SK-N-DZ (cell line): ENCODE data around the gene PLA2G4F.
A peak's percentile ranks its signal among the peaks of the same experiment; 100 is the strongest.

Experiments used
- DNase-seq: peaks from one replicate; pipeline ENCODE4 v3.0.0-alpha.2; 2015; ENCODE audit warnings: low spot score

PLA2G4F gene

GRCh38 chr15:42133886-42134502 is 22.4 kb downstream of the PLA2G4F start:
- peak; percentile 52 for DNase-seq

DNA sequence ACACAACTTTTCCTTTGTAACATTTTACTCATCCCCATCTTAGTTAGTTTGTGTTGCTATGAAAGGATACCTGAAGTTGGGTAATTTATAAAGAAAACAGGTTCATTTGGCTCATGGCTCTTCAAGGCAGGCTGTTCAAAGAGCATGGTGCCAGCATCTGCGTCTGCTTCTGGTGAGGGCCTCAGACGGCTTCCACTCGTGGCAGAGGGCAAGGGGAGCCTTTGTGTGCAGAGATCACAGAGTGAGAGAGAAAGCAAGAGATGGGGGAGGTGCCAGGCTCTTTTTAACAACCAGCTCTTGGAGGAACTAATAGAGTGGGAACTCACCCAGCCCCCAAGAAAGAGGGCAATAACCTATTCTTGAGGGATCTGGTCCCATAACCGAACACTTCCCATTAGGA is 23.1 kb downstream of the PLA2G4F start:
- DNase-seq = no peak

GRCh38 chr15:42131826-42132806 is 24.3 kb downstream of the PLA2G4F start:
- DNase-seq = no peak

DNA sequence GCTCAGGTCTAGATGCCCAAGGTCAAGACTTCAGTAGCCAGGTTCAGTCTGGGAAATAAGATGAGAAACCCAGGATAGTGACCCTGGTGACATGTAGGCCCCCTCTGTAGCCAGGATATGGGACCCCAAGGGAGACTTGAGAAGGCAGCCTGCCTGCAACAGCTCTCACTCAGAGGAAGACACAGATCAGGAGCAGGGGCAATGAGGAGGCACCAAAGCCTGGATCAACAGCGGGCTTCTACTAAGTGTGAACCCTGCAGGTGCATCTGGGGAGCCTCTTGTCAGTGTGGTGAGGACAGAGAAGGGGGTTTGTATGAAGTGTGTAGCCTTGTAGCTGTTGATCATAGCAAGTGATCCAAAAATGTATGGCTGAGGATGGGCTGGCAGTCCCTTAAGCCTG is 25.4 kb downstream of the PLA2G4F start:
- no peak for DNase-seq

DNA sequence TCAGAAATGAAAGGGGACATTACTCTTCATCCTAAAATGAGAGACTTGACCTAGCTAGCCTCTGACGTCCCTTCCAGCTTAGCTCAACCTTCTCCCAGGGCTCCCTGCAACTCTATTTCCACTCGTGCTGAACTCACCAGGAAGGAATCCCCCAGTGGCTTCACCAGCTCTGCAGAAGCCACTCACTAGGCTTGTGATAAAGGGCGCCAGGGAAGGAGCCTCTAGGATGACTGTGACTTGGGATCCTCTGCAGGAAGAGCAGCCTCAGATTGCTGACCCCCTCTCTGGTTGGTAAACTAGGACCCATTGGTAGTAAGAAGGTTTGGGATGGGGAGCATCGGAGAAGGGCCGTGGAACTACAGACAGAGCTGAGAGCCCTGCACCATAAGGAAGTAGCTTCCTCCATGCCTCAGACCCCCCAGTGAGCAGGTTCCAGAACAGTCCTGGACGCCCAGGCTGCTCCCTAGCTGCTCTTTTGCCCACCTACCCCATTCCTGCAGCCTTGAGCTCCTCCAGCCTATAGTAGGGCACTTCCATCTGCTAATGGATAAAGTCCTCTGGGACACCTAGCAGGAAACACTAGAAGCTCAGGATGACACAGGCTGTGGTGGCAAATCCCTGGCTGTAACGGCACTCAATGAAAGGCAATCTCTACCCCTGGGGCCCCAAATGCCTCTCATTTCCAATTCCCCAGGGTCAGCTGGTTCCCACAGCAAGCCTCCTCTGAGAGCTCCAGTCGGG is 26.0 kb downstream of the PLA2G4F start:
- no peak for DNase-seq

GRCh38 chr15:42129364-42129763 is 27.1 kb downstream of the PLA2G4F start:
- no peak for DNase-seq

DNA sequence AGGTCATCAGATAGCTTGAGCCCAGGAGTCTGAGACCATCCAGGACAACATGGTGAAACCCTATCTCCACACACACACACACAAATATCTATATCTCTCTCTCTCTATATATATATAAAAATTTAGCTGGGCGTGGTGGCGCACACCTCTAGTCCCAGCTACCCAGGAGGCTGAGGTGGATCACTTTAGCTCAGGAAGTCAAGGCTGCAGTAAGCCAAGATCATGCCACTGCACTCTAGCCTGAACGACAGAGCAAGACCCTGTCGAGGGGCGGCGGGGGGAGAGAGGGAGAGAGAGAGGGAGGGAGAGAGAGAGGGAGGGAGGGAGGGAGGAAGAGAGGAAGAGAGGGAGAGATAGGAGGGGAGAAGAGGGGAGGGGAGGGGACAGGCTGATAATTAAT is 28.0 kb downstream of the PLA2G4F start:
- DNase-seq = no peak

DNA sequence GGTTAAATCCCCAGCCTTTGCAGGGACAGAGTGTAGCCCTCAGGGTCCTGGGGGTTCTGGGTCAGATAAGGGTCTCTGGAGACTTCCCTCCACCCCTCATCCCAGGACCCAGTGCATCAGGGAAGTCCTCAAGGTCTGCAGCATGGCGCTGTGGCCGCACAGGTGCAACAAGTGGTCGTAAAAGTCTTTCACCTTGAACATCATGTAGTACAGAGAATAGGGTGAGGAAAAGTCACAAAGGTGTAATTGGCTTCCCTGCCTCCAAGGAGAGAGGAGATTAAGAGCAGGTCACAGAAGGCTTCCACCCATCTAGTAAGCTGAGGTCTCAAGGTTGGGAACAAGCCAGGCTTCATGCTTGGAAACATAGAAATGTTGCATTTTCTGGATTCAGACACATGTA is 32.9 kb downstream of the PLA2G4F start:
- no peak for DNase-seq

- no peak for DNase-seq
These were observed 34.8 kb downstream of the PLA2G4F start for GRCh38 chr15:42121682-42122081.

- no peak for DNase-seq
These were observed 35.4 kb downstream of the PLA2G4F start for GRCh38 chr15:42121021-42121420.

DNA sequence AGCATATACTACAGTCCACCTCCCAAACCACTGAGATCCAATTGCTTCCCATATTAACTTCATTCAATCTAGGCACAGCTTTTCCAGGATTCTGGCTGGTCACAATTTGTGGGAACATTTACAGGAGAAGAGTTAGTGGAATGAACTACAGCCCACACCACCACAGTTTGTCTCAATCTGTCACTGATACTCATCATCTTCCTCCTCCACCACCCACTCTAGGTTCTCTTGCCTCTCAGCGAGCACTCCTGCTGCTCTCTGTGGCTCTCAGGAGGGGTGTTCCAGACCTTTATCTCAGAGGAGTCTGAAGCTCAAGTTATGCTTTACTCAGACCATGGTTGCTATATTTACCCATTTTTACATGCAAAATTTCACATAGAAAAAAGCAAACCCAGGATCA is 36.2 kb downstream of the PLA2G4F start:
- DNase-seq = no peak

- DNase-seq = peak; percentile 29
These were observed 37.0 kb downstream of the PLA2G4F start for GRCh38 chr15:42119446-42119760.

- DNase-seq = no peak
These were observed 37.6 kb downstream of the PLA2G4F start for GRCh38 chr15:42118650-42119445.

GRCh38 chr15:42111924-42112323 is 44.5 kb downstream of the PLA2G4F start:
- no peak for DNase-seq

GRCh38 chr15:42110367-42110766 is 46.1 kb downstream of the PLA2G4F start:
- DNase-seq = no peak

DNA sequence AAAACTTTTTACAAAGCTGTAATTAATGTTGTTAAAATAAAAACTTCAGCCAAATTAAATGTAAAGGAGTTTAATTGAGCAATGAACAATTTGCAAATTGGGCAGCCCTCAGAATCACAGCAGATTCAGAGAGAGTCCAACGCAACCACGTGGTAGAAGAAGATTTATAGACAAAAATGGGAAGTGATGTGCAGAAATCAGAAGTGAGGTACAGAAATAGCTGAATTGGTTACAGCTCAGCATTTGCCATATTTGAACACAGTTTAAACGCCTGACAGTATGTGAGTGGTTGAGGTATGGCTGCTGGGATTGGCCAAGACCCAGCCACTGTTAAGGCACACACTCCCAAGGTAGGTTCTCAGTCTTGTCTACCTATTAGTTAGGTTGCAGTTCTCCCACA is 47.6 kb downstream of the PLA2G4F start:
- DNase-seq = no peak

- DNase-seq = no peak
These were observed 48.2 kb downstream of the PLA2G4F start for GRCh38 chr15:42108189-42108588.

GRCh38 chr15:42107473-42107872 is 49.0 kb downstream of the PLA2G4F start:
- DNase-seq = no peak

GRCh38 chr15:42106288-42106687 is 50.1 kb downstream of the PLA2G4F start:
- DNase-seq = no peak

- no peak for DNase-seq
These were observed 52.1 kb downstream of the PLA2G4F start for GRCh38 chr15:42104095-42104891.
